ENCODE measurements around the gene ZNF143.

GRCh38 chr11:9566561-9567063 lies 105.8 kb downstream of the ZNF143 start:
- no peak for TF ChIP-seq POLR2A (IDR thresholded peaks at IDR 0.05)
- no peak for TF ChIP-seq CTCF (IDR thresholded peaks at IDR 0.05)

Measured in lower leg skin (tissue), 3 donors.